GM19238 (cell line): ENCODE measurements around the gene BANP.
"Not testable (repeated sequence)": the region's sequence is repeated elsewhere in the genome, so short reads cannot be mapped to it uniquely, and the experiment has no call there.

ENCODE experiments used
- DNase-seq: peaks from one replicate; pipeline ENCODE4 v3.0.0; 2011; ENCODE audit warnings: low spot score; ENCODE audit not compliant: insufficient read length

Gene BANP

GRCh38 chr16:88119881-88120751, 168.9 kb downstream of the BANP start:
- DNase-seq, result not testable (repeated sequence)

GRCh38 chr16:88120812-88121211, 169.6 kb downstream of the BANP start:
- no peak for DNase-seq

DNA sequence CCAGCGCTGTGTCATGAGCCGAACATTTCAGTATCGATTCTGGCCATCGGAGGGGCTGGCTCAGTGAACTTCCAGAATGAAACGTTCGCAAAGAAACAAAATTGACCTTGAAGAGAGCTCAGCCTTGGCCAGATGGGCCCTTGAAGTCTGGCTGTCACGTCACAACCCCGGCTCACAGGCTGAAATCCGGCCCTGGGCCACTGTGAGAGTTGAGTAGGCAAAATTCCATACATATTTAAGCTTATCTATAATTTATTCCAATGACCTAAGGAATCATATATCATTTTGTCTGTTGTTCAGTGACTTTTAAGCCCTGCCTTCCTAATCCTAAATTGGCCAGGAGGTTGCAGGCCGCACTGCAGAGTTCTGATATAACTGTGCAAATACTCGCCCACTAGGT, 170.2 kb downstream of the BANP start:
- DNase-seq, result not testable (repeated sequence)

DNA sequence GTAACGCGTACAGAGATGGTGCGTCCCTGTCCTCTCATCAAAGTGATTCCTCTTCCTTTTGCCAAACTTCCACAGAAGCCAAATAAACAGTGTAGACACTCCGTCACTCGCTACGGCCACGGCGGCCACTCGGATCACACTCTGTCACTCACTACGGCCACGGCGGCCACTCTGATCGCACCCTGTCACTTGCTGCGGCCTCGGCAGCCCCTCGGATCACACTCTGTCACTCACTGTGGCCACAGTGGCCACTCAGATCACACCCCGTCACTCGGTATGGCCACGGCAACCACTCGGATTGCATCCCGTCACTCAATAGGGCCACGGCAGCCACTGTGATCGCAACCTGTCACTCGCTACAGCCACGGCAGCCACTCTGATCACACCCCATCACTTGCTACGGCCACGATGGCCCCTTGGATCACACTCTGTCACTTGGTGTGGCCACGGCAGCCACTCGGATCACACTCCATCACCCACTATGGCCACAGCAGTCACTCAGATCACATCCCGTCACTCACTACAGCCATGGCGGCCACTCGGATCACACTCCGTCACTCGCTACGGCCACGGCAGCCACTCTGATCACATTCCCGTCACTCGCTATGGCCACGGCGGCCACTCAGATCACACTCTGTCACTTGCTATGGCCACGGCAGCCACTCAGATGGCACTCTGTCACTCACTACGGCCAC, 170.8 kb downstream of the BANP start:
- no peak for DNase-seq
